Midbrain (tissue), 1 donor: ENCODE measurements around the gene PNRC2.
"Not testable (repeated sequence)": the region's sequence is repeated elsewhere in the genome, so short reads cannot be mapped to it uniquely, and the experiment has no call there.

Experiments
- DNase-seq: peaks from one replicate; lab custom pipeline; 2025; lab: John Stamatoyannopoulos, UW

The PNRC2 gene

DNA sequence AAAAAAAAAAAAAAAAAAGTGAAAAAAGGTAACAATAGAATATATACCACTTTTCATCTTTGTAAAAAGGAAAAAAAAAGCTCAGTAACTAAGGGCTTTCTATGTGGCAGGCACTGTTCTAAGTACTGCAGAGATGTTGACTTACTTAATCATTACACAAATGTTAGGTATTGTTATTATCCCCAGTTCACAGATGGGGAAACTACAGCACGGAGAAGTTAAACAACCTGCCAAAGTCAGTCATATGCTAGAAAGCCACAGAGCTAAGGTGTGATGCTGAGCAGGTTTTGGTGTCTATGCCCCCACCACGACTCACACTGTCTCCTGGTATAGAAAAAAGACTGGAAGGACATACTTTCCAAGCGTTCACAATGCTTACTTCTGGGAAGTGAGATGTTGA, 6.6 kb upstream of the PNRC2 start:
- DNase-seq, result no peak

DNA sequence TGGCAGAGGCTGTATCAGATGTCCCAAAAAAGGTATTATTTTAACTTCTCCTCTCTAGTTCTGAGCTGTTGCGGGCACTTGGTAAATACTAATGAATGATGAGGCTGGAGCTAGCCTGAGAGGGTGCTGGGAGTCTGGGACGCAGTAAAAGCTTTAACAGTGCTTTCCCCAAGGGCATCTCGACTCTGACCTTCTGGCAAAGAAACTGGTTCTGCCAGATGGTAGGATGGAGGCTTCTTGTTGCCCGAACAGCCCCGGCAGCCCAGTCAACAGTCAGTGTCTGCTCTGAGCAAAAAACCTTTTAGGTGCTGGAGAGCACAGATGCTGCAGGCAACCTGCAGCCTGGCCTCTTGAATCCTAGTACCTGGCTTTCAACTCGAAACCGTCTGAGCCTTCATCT, 2.5 kb upstream of the PNRC2 start:
- no peak for DNase-seq

- not testable (repeated sequence) for DNase-seq
Observed at GRCh38 chr1:23958040-23958809, 1.4 kb upstream of the PNRC2 start.

GRCh38 chr1:23958810-23959460, 693 bp upstream of the PNRC2 start:
- DNase-seq, result peak; percentile 59

DNA sequence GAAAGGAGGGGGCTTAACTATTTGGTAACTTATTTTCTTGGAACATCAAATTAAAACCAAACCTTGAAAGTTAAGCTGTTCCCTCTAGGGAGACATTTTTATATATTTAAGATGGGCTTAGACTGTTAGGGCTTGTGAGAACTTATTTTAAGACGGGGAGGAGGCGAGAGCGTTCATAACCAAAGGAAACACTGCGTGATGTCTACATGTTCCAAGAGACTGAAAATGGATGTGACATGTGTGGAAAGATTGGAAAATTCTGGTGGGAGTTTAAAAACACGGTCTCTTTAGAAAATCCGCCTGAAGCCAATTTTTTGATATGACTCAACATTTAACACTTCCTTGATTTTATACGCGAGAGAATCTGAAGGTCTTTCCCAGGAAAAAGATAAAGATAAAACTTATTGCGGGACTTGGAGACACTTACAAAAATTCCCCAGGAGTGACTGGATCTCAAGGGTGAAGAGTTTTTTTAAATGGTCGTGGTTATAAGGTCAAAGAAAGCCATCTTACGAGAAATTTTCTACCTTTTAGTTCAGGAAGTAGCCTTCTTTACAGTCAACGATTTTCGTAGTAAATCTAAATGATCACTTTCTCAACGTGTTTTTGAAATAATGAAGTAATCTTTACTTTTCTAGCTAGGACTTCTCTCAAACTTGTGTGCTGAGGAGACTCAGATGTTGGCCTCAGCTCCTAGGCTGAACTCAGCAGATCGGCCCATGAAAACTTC, 828 bp downstream of the PNRC2 start:
- DNase-seq, result no peak

- no peak for DNase-seq
Observed at GRCh38 chr1:23963617-23964234, 4.1 kb downstream of the PNRC2 start.

DNA sequence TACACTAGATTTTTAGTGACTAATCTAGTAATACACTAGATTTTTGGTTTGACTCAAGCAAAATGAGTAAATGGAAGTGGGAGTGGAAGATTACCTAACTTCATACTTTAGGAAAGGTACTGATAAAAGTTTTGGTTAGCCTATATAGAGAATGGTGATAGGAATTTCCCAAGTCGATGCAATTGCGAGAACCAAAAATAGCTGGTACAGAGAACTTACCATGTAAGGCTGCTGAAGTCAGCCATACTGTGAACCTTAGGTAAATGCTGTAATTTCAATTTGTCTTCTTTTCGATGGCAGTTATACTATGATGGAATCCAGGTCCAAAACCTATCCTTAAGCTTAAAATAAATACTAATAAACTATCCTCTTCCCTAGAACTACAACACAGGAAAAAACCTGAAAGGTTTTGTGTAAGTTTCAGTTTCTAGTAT, 4.6 kb downstream of the PNRC2 start:
- no peak for DNase-seq

GRCh38 chr1:23964790-23965740, 5.4 kb downstream of the PNRC2 start:
- no peak for DNase-seq

DNA sequence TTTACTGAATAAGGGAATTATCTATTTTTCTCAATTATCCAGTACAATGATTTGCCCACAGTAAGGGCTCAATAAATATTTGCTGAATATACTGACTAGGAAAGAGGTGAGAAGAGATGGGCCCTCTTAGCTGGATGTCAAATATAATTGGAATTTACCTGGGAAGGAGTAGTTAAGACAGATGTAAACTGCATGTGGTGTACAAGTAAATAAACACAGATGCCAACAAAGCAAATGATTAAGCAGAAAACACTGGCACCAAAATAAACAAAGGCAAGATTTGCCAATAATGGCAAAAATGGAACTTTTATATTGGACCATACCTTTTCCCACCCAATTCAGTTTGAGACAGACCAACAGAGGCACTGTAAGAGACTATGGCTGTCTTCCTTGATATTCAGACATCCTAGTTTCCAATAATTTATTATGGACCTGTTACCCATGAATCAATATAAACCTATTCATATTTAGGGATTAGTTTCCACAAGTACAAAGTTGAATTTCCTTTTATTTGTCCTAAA, 7.4 kb downstream of the PNRC2 start:
- no peak for DNase-seq

- DNase-seq, result no peak
Observed at GRCh38 chr1:23967871-23968270, 8.2 kb downstream of the PNRC2 start.

- no peak for DNase-seq
Observed at GRCh38 chr1:23977187-23977853, 17.7 kb downstream of the PNRC2 start.

GRCh38 chr1:23977854-23978191, 18.2 kb downstream of the PNRC2 start:
- DNase-seq, result no peak

- DNase-seq, result no peak
Observed at GRCh38 chr1:23978805-23979204, 19.2 kb downstream of the PNRC2 start.

DNA sequence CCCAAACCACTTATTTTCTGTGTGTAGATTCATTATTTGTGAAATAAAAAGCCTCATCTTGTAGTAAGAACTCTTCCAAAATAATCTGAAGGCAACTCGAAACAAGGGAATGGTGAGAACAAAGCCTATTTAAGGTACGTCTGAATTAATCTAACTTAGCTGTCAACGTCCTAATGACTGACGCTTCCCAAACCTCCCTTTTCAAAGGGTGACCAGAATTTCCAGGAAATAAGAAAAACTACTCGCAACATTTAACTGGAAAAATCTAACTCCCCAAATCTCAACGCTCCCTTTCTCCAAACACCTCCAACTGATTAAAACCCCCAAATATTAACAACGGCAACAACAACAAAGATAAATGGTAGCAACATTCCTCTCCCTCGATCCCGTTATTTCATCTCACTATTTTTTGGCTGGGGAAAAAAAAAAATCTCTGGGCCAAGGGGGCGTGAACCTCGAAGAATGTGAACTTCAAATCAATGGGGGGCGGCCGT, 19.8 kb downstream of the PNRC2 start:
- DNase-seq, result no peak

GRCh38 chr1:23979881-23980727, 20.5 kb downstream of the PNRC2 start, which contains the start of gene SRSF10:
Gene SRSF10, minus strand, starts transcription at chr1:23980327. Its CDS starts 72 bp downstream, at chr1:23980255.
- DNase-seq, result peak; percentile 99

GRCh38 chr1:23980728-23981070, 21.1 kb downstream of the PNRC2 start:
- peak; percentile 51 for DNase-seq

GRCh38 chr1:23984417-23985186, 25.0 kb downstream of the PNRC2 start:
- no peak for DNase-seq

GRCh38 chr1:23987038-23987437, 27.4 kb downstream of the PNRC2 start:
- not testable (repeated sequence) for DNase-seq

- DNase-seq, result no peak
Observed at GRCh38 chr1:23989263-23989662, 29.6 kb downstream of the PNRC2 start.
